GM18909 (cell line): ENCODE data around the gene STX7.
"Not testable (repeated sequence)": the region's sequence is repeated elsewhere in the genome, so short reads cannot be mapped to it uniquely, and the experiment has no call there.

Experiments used
- ATAC-seq: cut with Tn5 transposase; IDR thresholded peaks from one replicate; pipeline ENCODE4 v1.9.1; 2021; ENCODE audit warnings: mild to moderate bottlenecking; ENCODE audit not compliant: unreplicated experiment, poor library complexity

The STX7 gene, protein sequence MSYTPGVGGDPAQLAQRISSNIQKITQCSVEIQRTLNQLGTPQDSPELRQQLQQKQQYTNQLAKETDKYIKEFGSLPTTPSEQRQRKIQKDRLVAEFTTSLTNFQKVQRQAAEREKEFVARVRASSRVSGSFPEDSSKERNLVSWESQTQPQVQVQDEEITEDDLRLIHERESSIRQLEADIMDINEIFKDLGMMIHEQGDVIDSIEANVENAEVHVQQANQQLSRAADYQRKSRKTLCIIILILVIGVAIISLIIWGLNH

DNA sequence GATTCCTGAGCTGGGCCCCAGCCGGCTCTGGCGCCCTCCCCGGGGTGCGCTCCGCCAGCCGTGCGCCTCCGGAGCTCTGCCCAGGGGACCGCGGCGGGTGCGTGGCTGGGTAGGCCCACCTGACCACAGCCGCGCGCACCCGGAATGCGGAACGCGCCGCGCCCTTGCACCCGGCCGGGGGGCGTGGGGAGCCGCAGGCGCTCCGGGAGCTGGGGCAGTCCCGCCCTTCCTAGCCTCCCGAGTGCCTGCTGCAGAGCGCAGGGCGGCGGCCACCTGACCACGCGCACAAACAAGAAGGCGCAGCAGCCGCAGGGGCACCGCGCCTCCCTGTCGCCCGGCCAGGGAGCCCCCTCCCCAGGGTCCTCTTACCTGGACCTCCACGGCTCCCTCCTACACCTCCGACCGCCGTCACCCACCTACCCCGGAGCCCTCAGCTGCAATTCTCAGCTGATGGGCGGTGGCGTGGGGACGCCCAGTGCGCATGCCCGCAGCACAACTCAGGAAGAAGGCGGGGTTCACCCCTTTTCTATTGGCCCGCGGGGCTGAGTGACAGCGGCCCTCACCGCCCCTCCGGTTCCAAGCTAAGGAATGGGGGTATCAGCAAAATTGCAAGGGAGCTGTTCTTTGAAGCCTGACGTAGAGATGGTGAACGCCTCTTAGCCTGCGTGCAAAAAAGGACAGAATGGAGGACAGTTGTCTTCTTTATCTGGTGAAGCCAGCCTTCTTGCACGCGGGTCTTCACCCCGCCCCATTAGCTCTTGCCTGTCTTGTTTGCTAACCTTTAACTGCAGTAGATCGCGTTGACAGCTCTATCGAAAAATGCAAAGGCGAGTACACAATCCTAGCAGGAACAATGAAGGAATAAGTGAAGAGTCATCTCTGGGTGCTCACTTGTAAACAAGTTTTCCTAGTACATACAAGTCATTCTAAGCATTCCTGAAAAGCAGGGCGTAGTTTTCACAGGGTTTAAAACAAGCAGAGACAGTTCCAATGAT, at the start of gene STX7:
Gene STX7, minus strand, starts transcription at position 479 of the 995 bp plus-strand sequence. CDS start 9,586 bp downstream, outside the sequence.
- ATAC-seq: peak; percentile 91

DNA sequence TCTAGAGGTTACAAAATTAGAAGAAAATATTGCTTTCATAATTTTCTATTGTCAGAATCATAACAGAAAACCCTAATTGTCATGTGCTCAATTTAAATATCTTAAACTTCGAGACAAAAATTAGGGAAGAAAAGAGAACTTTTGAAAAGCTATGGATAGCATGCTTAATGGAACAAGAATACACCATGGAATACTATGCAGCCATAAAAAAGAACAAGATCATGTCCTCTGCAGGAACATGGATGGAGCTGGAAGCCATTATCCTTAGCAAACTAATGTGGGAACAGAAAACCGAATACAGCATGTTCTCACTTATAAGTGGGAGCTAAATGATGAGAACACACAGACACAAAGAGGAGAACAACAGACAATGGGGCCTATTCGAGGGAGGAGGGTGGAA, 47.2 kb upstream of the STX7 start:
- not testable (repeated sequence) for ATAC-seq

DNA sequence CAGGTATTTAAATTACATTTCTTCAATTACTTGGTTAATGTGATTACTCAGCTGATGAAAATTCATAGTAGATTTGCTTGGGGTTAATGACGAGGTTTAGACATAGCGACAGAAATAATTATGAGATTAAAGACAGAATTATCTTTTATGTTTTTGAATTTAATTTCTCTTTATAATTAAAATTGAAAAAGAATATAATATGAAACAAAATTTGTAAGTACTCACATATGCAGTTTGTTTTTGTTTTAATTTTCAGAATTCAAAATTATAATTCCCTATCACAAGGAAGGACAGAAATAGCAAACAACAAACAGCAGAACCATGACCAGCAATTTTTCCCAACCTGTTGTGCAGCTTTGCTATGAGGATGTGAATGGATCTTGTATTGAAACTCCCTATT, 39.5 kb upstream of the STX7 start, which contains the start of gene TAAR8:
Gene TAAR8, plus strand, starts transcription at position 301 of the 400 bp plus-strand sequence. Its CDS starts 21 bp downstream, at position 322.
- no peak for ATAC-seq

DNA sequence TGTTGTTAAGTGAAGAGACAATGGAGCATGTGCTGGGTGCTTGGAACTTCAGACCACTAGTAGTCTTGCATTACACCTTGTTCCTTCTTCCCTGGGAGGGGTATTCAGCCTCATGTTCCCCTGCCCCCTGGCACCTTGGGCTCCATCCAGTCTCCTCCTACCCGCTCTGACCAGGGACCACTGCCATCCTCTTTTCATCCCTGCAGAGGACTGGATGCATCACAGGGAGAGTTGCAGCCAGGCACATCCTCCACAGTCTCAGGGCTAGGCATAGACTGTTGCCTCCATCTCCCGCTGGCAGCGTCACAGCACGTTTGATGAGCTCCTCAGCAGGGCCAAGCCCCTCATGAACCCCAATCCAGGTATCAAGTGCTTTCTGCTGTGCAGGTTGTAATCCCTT, 38.3 kb upstream of the STX7 start:
- ATAC-seq: no peak

DNA sequence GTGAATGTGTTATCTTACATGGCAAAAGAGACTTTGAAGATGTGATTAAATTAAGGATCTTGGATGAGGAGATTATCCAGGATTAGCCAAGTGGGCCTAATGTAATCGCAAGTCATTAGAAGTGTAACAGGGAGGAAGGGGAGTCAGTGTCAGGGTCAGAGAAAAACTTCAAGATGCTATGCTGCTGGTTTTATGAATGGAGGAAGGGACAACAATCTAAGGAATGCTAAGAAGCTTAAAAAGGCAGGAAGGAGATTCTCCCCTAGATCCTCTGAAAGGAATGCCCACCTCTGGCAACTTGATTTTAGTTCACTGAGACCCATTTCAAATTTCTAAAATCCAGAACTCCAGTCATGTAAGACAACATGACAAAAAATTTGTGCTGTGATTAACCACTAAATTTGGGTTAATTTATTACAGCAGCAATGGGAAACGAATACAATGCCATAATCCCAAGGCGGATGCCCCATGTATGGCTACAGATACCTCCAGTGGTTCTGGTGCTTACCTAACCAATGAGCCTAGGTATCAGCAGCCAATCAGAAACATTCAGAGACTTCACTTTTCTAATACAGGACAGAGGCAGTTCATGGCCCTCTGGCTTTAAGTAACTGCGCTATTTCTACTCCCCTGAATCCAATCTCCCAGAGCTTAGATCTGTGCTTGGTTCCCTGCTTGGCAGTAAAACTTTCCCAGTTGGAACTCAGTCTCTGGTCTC, 36.0 kb upstream of the STX7 start:
- ATAC-seq: no peak

DNA sequence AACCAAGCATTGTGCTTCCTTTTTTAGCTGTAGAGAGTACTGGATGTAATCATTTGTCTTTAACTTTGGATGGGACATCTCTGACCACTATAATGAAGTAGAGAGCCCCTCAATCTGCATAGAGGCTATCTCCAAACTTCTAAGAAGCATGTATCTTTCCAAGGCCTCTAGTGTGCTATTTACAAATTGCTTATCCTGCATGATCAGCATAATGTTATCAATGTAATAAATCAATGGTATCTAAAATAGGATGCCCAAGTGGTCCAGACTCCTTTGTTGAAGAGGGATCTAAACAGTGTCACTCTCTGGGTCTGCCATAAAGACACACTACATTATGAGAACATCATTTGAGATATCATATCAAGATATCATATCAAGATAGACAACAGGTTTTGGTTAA, 31.9 kb upstream of the STX7 start:
- ATAC-seq: no peak

DNA sequence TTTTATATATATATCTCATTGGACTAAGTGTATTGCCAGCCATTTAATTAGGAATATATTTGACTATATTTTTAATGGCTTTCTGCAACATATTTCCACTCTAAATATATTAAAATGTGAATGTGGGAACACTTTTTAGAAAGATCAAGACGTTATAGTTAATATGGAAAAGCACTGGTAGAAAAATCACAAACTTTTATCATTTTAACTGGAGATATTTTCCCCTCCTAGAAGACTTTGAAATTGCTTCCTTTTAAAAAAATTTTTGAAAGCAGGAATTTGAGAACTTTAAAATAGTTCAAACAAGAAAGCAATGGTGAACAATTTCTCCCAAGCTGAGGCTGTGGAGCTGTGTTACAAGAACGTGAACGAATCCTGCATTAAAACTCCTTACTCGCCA, 25.1 kb upstream of the STX7 start, which contains the start of gene TAAR9:
Gene TAAR9, plus strand, starts transcription at position 301 of the 400 bp plus-strand sequence. Its CDS starts 13 bp downstream, at position 314.
- ATAC-seq: no peak

DNA sequence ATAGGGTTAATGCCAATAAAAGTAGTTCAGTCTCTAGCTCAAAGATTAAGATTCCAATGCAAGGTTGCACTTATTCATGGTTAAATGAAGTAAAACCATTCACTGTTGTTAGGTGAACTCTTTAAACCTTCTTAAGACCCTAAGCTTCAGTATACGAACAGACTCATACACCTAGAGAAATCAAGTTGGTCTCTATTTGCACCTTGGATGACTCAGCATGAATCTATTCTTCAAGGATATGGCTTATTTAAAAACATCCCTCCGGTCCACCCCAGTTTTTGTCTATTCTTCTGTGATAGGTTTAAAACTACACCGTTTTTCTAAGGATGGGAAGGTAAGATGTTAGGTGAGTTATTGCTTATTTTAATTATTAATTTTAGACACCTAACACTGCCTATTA, 24.2 kb upstream of the STX7 start:
- ATAC-seq: no peak

DNA sequence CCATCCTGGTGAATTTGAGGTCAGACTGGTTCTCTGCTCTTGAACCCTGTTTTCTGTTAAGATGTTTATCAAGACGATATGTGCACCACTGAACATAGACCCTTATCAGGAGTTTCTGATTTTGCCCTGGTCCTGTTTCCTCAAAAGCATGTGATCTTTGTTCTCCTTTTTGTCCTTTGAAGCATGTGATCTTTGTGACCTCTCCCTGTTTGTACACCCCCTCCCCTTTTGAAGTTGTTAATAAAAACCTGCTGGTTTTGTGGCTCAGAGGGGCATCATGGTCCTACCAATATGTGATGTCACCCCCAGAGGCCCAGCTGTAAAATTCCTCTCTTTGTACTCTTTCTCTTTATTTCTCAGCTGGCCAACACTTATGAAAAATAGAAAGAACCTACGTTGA, 21.6 kb upstream of the STX7 start:
- ATAC-seq: not testable (repeated sequence)

DNA sequence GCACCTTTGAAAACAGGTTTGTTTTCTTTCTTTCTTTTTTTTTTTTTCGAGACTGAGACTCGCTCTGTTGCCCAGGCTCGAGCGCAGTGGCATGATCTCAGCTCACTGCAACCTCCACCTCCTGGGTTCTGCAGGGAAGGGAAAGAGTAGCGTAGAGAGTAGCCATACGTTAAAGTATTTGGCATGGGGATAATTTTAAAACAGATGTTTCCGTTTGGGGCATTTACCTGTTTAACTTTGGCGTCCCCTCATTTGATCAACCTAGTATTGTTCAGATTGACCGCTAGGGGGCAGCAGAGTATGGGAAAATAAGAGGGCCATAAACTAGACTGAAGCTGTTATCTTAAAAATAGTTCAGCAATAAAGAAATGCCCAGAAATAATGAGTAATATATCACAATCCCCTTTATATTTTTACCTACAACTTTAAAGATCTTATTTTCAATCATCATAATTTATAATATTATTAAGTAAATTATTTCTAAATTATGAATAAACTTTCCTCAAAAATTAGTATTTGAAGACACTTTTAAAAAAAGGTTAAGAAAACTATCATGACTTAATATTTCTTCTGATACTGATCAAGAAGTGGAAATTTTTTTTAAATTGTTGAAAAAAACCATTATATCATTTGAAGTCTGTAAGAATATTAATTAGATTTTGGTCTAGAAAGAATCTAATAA, 17.5 kb upstream of the STX7 start:
- peak; percentile 77 for ATAC-seq

DNA sequence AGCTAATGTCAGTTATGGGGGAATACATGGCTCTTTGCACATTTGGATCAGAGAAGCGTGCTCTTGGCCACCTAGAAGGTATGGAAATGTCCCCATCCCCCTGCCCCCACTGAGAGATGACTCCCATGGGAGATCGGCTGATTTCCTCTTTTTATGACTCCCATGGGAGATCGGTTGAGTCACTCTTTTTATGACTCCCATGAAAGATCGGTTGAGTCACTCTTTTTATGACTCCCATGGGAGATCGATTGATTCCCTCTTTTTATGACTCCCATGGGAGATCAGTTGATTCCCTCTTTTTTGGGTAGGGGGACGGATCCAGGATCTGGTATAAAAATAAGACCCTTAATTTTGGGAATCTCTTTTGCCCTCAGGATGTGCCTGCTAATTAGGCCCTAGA, 14.9 kb upstream of the STX7 start:
- no peak for ATAC-seq

DNA sequence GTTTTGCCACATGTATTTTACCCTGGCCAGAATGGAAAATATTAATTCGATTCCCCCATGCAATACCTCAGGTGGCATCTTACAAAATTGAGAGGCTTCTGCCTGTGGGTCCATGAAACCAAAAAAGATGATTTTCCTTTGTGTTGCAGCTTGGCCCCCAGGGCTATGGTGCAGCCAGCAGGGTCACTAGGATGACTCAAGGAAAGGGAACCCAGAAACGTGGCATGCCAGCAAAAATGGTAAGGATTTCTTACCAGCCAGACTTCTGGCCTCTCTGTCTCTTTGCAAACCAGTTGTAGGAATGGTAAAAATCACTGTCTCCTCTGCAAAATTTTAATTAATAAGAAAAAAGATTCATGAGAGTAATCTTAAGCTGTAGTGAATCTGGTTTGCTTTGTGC, 13.5 kb upstream of the STX7 start:
- ATAC-seq: no peak

DNA sequence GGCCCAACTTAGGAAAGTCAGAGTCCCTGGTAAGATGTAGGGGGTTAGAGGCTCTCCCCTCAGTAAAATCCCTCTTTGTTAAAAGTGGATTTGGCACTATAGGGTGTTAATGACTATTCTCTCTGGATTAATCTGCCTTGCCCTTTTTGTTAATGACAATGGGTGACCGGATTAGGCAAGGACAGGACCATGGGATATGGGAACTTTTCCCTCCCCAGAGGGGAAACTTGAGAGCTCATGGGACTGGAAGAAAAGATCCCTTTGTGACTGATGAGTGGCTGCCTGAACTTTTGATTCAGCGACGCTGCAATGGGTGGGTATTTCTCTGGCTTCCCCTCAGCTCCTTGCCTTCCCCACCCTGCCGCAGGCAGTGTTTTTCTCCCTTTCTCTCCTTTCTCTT, 12.9 kb upstream of the STX7 start:
- ATAC-seq: no peak

DNA sequence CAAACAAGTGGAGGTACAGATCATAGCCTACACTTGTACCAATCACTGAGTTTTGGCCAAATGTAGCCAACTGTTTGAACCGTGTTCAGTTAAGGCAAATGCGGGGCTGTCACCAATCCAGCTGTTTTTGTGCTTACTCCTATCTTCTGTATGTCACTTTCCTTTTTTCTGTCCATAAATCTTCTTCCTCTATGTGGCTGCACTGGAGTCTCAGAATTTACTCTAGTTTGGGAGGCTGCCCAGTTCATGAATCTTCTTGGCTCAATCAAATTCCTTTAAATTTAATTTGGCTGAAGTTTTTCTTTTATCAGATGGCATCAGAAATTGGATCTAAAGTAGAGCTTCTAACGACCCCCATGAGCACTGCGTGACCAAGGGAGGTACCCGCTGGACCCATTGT, 11.7 kb upstream of the STX7 start:
- ATAC-seq: no peak

DNA sequence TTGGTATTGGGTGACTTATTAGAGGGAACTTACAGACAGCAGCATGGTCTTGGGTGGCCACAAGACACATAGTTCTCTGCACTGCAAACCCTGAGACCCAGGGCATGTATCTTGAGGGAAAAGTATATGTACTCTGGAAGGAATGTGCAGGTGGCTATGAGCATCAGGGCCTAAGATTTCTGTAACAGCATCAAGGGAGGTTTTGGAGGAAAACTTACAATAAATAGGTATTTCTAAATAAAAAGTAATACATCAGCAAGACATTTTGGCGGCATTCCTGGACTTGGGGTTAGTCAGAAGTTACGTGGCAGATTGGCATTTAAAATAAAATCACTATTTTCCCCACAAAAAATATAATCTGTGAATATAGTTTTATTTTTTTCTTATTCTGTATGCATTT, 8.0 kb upstream of the STX7 start:
- ATAC-seq: no peak

DNA sequence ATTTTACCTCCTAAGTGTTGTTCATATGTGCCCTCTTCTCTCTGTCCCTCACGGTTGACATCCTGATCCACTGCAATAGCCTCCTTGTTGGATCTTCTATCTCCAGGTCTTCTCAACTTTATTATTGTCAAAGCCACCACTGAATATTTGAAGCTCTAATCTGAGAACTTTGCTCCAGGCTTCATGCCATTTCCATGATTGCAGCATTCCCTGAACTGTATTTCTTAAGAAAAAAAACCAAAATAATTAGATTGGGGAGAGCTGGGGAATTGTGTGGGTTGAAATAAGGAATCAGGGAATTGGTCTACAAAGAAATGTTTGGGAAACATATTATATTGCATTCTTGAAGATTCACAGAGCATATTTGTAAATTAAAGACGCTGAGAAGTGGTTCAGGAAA, 2.5 kb upstream of the STX7 start:
- ATAC-seq: no peak

DNA sequence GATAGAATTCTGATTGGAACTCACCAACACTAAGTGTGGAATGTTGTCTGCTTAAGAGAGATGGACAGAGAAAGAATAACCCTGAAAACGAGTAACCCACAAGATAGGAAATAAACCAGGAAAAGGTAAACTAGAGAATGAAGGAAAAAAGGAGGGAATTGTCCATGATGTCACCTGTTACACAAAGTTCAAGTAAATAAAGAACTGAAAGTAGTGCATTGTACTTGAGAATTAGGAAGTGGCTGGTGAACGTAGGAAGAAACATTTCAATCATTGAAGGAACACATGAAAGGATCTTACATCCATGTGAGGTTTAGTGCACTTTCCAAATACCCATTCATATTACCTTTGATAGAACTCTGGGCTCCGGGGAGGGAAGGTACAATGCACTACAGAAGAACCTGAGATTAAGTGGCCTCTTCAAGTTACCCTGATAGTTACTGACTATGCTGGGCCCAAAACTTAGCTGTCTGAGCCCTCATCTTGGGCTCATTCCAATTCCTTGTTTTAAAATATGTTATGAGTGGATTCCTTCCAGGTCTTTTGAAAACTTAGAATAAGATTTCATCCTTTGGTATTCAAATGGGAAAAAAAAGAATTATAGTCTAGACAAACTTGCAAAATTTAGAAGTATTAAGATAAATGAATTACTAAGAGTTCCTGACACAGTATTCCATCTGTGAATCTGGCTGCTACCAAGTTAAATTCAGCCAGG, 1.1 kb upstream of the STX7 start:
- ATAC-seq: no peak

DNA sequence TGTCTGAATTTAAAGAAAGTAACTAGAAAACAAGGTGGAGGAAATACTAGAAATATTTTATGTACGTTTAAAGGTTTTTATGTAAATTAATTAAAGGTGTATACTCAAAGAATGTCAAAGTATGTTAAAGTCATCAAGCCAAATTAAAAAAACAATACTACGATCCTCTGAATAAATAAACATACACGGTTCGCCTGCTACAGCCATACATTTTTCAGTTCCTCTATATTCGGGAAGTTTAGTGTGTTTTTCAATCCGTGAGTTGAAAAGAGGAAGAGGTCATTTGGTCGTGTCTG, 626 bp downstream of the STX7 start:
- no peak for ATAC-seq

DNA sequence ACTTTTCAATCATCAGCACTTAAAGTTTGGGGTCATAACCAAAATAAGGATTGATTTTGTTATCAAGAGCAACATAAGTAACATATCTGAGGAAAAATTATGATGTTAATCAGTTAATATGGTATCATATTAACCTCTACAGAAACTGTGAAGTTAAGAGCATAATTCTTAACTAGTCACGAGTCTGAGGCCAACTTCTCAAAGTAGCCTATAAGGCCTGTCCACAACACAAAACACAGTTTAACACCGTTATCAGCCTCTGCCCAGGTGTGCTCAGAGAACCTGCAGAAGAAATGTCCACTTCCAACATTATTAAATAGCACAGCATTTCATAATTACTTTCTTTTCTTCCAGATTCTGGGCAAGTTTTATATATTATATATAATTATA, 1.1 kb downstream of the STX7 start:
- ATAC-seq: peak; percentile 31
